Endothelial cell of umbilical vein (primary cell): ENCODE results near the gene CNOT6L.

Experiments used
- POLR2A ChIP-seq: IDR thresholded peaks from 2 replicates; pipeline ENCODE4 v1.6.1; 2012; ENCODE audit warnings: low read depth, mild to moderate bottlenecking, control low read depth, low read length
- TF ChIP-seq, protein P1 (sequence below), 2 donors: IDR thresholded peaks; 1 replicate in 1 of 2; 2 replicates in 1 of 2; pipeline ENCODE4 v1.5.1; 2011; ENCODE audit warnings: low read length in 2 of 2, mild to moderate bottlenecking in 2 of 2, moderate library complexity in 2 of 2, control low read depth in 1 of 2, inconsistent platforms in 1 of 2, low read depth in 1 of 2; ENCODE audit not compliant: insufficient read depth in 1 of 2; ENCODE audit errors: extremely low read depth in 1 of 2

- no peak for TF ChIP-seq POLR2A
- TF ChIP-seq, protein P1, sequence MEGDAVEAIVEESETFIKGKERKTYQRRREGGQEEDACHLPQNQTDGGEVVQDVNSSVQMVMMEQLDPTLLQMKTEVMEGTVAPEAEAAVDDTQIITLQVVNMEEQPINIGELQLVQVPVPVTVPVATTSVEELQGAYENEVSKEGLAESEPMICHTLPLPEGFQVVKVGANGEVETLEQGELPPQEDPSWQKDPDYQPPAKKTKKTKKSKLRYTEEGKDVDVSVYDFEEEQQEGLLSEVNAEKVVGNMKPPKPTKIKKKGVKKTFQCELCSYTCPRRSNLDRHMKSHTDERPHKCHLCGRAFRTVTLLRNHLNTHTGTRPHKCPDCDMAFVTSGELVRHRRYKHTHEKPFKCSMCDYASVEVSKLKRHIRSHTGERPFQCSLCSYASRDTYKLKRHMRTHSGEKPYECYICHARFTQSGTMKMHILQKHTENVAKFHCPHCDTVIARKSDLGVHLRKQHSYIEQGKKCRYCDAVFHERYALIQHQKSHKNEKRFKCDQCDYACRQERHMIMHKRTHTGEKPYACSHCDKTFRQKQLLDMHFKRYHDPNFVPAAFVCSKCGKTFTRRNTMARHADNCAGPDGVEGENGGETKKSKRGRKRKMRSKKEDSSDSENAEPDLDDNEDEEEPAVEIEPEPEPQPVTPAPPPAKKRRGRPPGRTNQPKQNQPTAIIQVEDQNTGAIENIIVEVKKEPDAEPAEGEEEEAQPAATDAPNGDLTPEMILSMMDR (IDR thresholded peaks at IDR 0.05; ENCODE audit: extremely low read depth in 1 of 2, insufficient read depth in 1 of 2, low read depth in 1 of 2, low read length in 2 of 2): no peak
Observed at GRCh38 chr4:77777135-77777807, 41.9 kb downstream of the CNOT6L start.
